DND-41 (cell line): ENCODE measurements around the gene CHST12.
"Not testable (repeated sequence)": the region's sequence is repeated elsewhere in the genome, so short reads cannot be mapped to it uniquely, and the experiment has no call there.

Source experiments
- CTCF ChIP-seq: IDR thresholded peaks from 2 replicates; pipeline ENCODE4 v1.5.1; 2012; ENCODE audit warnings: borderline replicate concordance, low read length, moderate library complexity, mild to moderate bottlenecking; ENCODE audit not compliant: poor library complexity, severe bottlenecking; ENCODE audit errors: extremely low read depth
- EZH2 ChIP-seq: IDR thresholded peaks from 3 replicates; pipeline ENCODE4 v1.6.1; 2012; ENCODE audit warnings: borderline replicate concordance, low read depth, mild to moderate bottlenecking, moderate library complexity, low read length, inconsistent platforms; ENCODE audit not compliant: severe bottlenecking

GRCh38 chr7:2469460-2470203 lies 66.2 kb downstream of the CHST12 start:
- not testable (repeated sequence) for TF ChIP-seq CTCF, EZH2
